CD4-positive, alpha-beta T cell (primary cell): ENCODE results near the gene PZP. TPM values are rescaled to one million over a fixed set of nuclear protein-coding genes. Genes with fewer than 3 reads are reported as not detected.

ENCODE experiments used
- ATAC-seq: fragments of 200-7000 bp; cut with Tn5 transposase; one replicate; pipeline ENCODE4 v1.10.0; 2022; ENCODE audit warnings: mild to moderate bottlenecking; ENCODE audit not compliant: poor library complexity
- CTCF ChIA-PET: fragments of 350-600 bp; sonication (Branson Sonifier 250); formaldehyde crosslinking; loops from one replicate; lab custom pipeline; 2021; ENCODE audit warnings: antibody characterized with exemption, inconsistent platforms; lab: Charles Lee
- POLR2A ChIA-PET: fragments of 350-600 bp; sonication (Branson Sonifier 250); formaldehyde crosslinking; loops from one replicate; lab custom pipeline; 2021; ENCODE audit warnings: antibody characterized with exemption, inconsistent platforms; lab: Charles Lee
- DNase-seq, 14 experiments: peaks; one replicate each; pipeline ENCODE4 v3.0.0-alpha.2; 2013 to 2020; ENCODE audit warnings: mixed read lengths in 2 of 14
- H3K27ac ChIP-seq, 2 donors: one replicate each; pipeline versions ENCODE4 v1.5.1 to v1.7.0; 2013; ENCODE audit warnings: low read length in 2 of 2, low read depth in 1 of 2, mild to moderate bottlenecking in 1 of 2
- H3K27me3 ChIP-seq, 2 experiments: 1 replicate in 1 of 2; 2 replicates in 1 of 2; pipeline versions ENCODE4 v1.6.1 to v1.7.0; 2013; ENCODE audit warnings: low read length in 2 of 2, control low read depth in 1 of 2, mild to moderate bottlenecking in 1 of 2, moderate library complexity in 1 of 2; ENCODE audit not compliant: insufficient read depth in 2 of 2, control insufficient read depth in 1 of 2
- H3K36me3 ChIP-seq: one replicate; pipeline ENCODE4 v1.6.1; 2013; ENCODE audit warnings: low read length, control low read depth; ENCODE audit not compliant: insufficient read depth
- H3K4me1 ChIP-seq: one replicate; pipeline ENCODE4 v1.6.1; 2013; ENCODE audit warnings: low read length, control low read depth; ENCODE audit not compliant: insufficient read depth
- H3K4me3 ChIP-seq: one replicate; pipeline ENCODE4 v1.5.1; 2013; ENCODE audit warnings: mild to moderate bottlenecking, low read length, moderate library complexity
- H3K9me3 ChIP-seq, 2 experiments: 1 replicate in 1 of 2; 2 replicates in 1 of 2; pipeline versions ENCODE4 v1.6.1 to v1.7.0; 2013; ENCODE audit warnings: low read length in 2 of 2, mild to moderate bottlenecking in 2 of 2, control low read depth in 1 of 2, moderate library complexity in 1 of 2; ENCODE audit not compliant: control insufficient read depth in 1 of 2, insufficient read depth in 1 of 2
- H3K27ac Mint-ChIP-seq: one replicate; pipeline ENCODE4 v1.8.0; 2020; ENCODE audit warnings: mixed read lengths
- H3K27me3 Mint-ChIP-seq: one replicate; pipeline ENCODE4 v1.8.0; 2021; ENCODE audit warnings: mixed read lengths
- H3K36me3 Mint-ChIP-seq: one replicate; pipeline ENCODE4 v1.8.0; 2021; ENCODE audit warnings: low read depth, mixed read lengths
- H3K4me1 Mint-ChIP-seq: one replicate; pipeline ENCODE4 v1.8.0; 2021; ENCODE audit warnings: low read depth, mixed read lengths
- H3K4me3 Mint-ChIP-seq: one replicate; pipeline ENCODE4 v1.8.0; 2020; ENCODE audit warnings: mild to moderate bottlenecking, mixed read lengths
- H3K9me3 Mint-ChIP-seq: one replicate; pipeline ENCODE4 v1.8.0; 2020; ENCODE audit warnings: mixed read lengths
- CTCF ChIP-seq: fragments of 200-600 bp; IDR thresholded peaks from one replicate; pipeline ENCODE4 v1.8.0; 2022; ENCODE audit warnings: antibody characterized with exemption, mild to moderate bottlenecking
- intact Hi-C, 2 experiments: fragments of 100-400 bp; cut with DNase I in 1 of 2; cut with micrococcal nuclease in 1 of 2; formaldehyde crosslinking; loops; one replicate each; pipeline versions ENCODE4 v1.15.1 to v1.9.0; 2023 to 2025; cut with DNase I, micrococcal nuclease
- total RNA-seq, 174 experiments: library from RNA in 2 of 174; stranded (reverse) in 2 of 174; gene quantifications; one replicate each; pipeline ENCODE4 v1.2.3 and lab custom pipeline; 2021 to 2026

Gene PZP
- total RNA-seq, 2 experiments from 2014 or later = not detected

- ATAC-seq = no peak
- Mint-ChIP-seq H3K9me3 (no peaks in the 10 kb centered on the region), H3K4me3 (no peak overlapping the region), H3K4me1 (no peaks in the 10 kb centered on the region), H3K36me3 (no peaks in the 10 kb centered on the region), H3K27ac (no peak overlapping the region), H3K27me3 (no peaks in the 10 kb centered on the region)
- peaks cover 2% of the 10 kb centered on the region for H3K36me3 ChIP-seq
- H3K27me3 ChIP-seq = no peaks in the 10 kb centered on the region
- no peak overlapping the region for H3K27ac ChIP-seq
- no peak for TF ChIP-seq CTCF
- no peaks in the 10 kb centered on the region for H3K4me1 ChIP-seq
- H3K9me3 ChIP-seq = no peaks in the 10 kb centered on the region
- no peak for DNase-seq
- H3K4me3 ChIP-seq = no peak overlapping the region
- ChIA-PET CTCF (no interaction called here), POLR2A (no interaction called here)
- intact Hi-C loops = no loop called here
These were observed 100.7 kb downstream of the PZP start for GRCh38 chr12:9107542-9107873.

- Histone ChIP-seq H3K36me3 (peaks cover 1% of the 10 kb centered on the region), H3K9me3 (no peaks in the 10 kb centered on the region), H3K27ac (no peak overlapping the region), H3K4me1 (no peaks in the 10 kb centered on the region), H3K4me3 (no peak overlapping the region), H3K27me3 (no peaks in the 10 kb centered on the region)
- POLR2A ChIA-PET = no interaction called here
- no peak overlapping the region for H3K4me3 Mint-ChIP-seq
- no peaks in the 10 kb centered on the region for H3K27me3 Mint-ChIP-seq
- CTCF ChIA-PET = no interaction called here
- no peaks in the 10 kb centered on the region for H3K9me3 Mint-ChIP-seq
- H3K36me3 Mint-ChIP-seq = no peaks in the 10 kb centered on the region
- no peaks in the 10 kb centered on the region for H3K4me1 Mint-ChIP-seq
- no peak for TF ChIP-seq CTCF
- intact Hi-C loops = no loop called here
- no peak for ATAC-seq
- no peak overlapping the region for H3K27ac Mint-ChIP-seq
- no peak for DNase-seq
These were observed 101.3 kb downstream of the PZP start for GRCh38 chr12:9106610-9107541.

GRCh38 chr12:9106067-9106466, 102.1 kb downstream of the PZP start:
- no peaks in the 10 kb centered on the region for H3K4me1 ChIP-seq
- no peaks in the 10 kb centered on the region for H3K27me3 ChIP-seq
- DNase-seq = no peak
- ATAC-seq = no peak
- Mint-ChIP-seq H3K27ac (no peak overlapping the region), H3K9me3 (no peaks in the 10 kb centered on the region), H3K4me3 (no peak overlapping the region), H3K36me3 (no peaks in the 10 kb centered on the region), H3K4me1 (no peaks in the 10 kb centered on the region), H3K27me3 (no peaks in the 10 kb centered on the region)
- H3K9me3 ChIP-seq = no peaks in the 10 kb centered on the region
- intact Hi-C loops = no loop called here
- H3K36me3 ChIP-seq = peaks cover 8% of the 10 kb centered on the region
- CTCF ChIA-PET = no interaction called here
- POLR2A ChIA-PET = no interaction called here
- no peak overlapping the region for H3K4me3 ChIP-seq
- TF ChIP-seq CTCF = no peak
- no peak overlapping the region for H3K27ac ChIP-seq
